Astrocyte (in vitro differentiated cells and primary cell): ENCODE measurements around the gene KCNAB3. TPM values are rescaled to one million over a fixed set of nuclear protein-coding genes. Genes with fewer than 3 reads are reported as not detected.

ENCODE experiments used
- DNase-seq: peaks from one replicate; pipeline ENCODE4 v3.0.0-alpha.2; 2010; ENCODE audit warnings: low read depth
- FAIRE-seq: peaks from 2 replicates; lab custom pipeline; 2011; peaks lifted over from hg19 to GRCh38; lab: Jason Lieb, UNC
- H2AFZ ChIP-seq: 2 replicates; pipeline ENCODE4 v1.6.0; 2012; ENCODE audit warnings: low read depth, low read length, inconsistent platforms
- H3K27ac ChIP-seq: 2 replicates; pipeline ENCODE4 v1.5.1; 2011; ENCODE audit warnings: low read depth, low read length, inconsistent platforms
- H3K27me3 ChIP-seq: 2 replicates; pipeline ENCODE4 v1.6.0; 2011; ENCODE audit warnings: low read length, inconsistent platforms; ENCODE audit not compliant: insufficient read depth
- H3K36me3 ChIP-seq: 2 replicates; pipeline ENCODE4 v1.5.1; 2011; ENCODE audit warnings: low read length, inconsistent platforms; ENCODE audit not compliant: insufficient read depth
- H3K4me1 ChIP-seq: 2 replicates; pipeline ENCODE4 v1.5.1; 2011; ENCODE audit warnings: low read length, inconsistent platforms; ENCODE audit not compliant: insufficient read depth
- H3K4me2 ChIP-seq: 2 replicates; pipeline ENCODE4 v1.6.0; 2012; ENCODE audit warnings: low read length, inconsistent platforms
- H3K4me3 ChIP-seq: 2 replicates; pipeline ENCODE4 v1.5.1; 2011; ENCODE audit warnings: low read depth, mild to moderate bottlenecking, low read length, inconsistent platforms; ENCODE audit not compliant: insufficient read depth
- H3K79me2 ChIP-seq: 2 replicates; pipeline ENCODE4 v1.6.0; 2012; ENCODE audit warnings: mild to moderate bottlenecking, low read length, inconsistent platforms; ENCODE audit not compliant: insufficient read depth
- H3K9ac ChIP-seq: 2 replicates; pipeline ENCODE4 v1.6.0; 2012; ENCODE audit warnings: mild to moderate bottlenecking, low read length, inconsistent platforms
- H3K9me3 ChIP-seq: 2 replicates; pipeline ENCODE4 v1.5.1; 2012; ENCODE audit warnings: low read depth, mild to moderate bottlenecking, low read length, inconsistent platforms; ENCODE audit not compliant: insufficient read depth
- H4K20me1 ChIP-seq: 2 replicates; pipeline ENCODE4 v1.6.0; 2012; ENCODE audit warnings: low read length, inconsistent platforms; ENCODE audit not compliant: insufficient read depth
- H3K27ac Mint-ChIP-seq: one replicate; pipeline ENCODE4 v1.8.0; 2021; ENCODE audit warnings: mild to moderate bottlenecking, mixed read lengths; ENCODE audit not compliant: unreplicated experiment
- H3K27me3 Mint-ChIP-seq: one replicate; pipeline ENCODE4 v1.8.0; 2021; ENCODE audit warnings: low read depth, mixed read lengths; ENCODE audit not compliant: unreplicated experiment
- H3K36me3 Mint-ChIP-seq: one replicate; pipeline ENCODE4 v1.8.0; 2021; ENCODE audit warnings: low read depth, mixed read lengths; ENCODE audit not compliant: unreplicated experiment
- H3K4me1 Mint-ChIP-seq: one replicate; pipeline ENCODE4 v1.8.0; 2021; ENCODE audit warnings: low read depth, mixed read lengths; ENCODE audit not compliant: unreplicated experiment
- H3K4me3 Mint-ChIP-seq: one replicate; pipeline ENCODE4 v1.8.0; 2021; ENCODE audit warnings: mild to moderate bottlenecking, moderate library complexity, mixed read lengths; ENCODE audit not compliant: unreplicated experiment
- H3K9me3 Mint-ChIP-seq: one replicate; pipeline ENCODE4 v1.8.0; 2021; ENCODE audit warnings: mild to moderate bottlenecking, mixed read lengths; ENCODE audit not compliant: unreplicated experiment
- EZH2 ChIP-seq: IDR thresholded peaks from 2 replicates; pipeline ENCODE4 v1.6.1; 2012; ENCODE audit warnings: mild to moderate bottlenecking, low read length, inconsistent platforms; ENCODE audit not compliant: insufficient read depth
- total RNA-seq: library from RNA; stranded (reverse); gene quantifications from 2 replicates; pipeline ENCODE4 v1.2.1, GENCODE V29; 2021
- TF ChIP-seq, protein P1 (sequence below): IDR thresholded peaks from 2 replicates; pipeline ENCODE4 v1.5.1; 2011; ENCODE audit warnings: low read depth, mild to moderate bottlenecking, inconsistent platforms, low read length, moderate library complexity; ENCODE audit not compliant: insufficient read depth

KCNAB3 gene
- total RNA-seq, 1 donor from 2014 or later: 1.4 TPM

DNA sequence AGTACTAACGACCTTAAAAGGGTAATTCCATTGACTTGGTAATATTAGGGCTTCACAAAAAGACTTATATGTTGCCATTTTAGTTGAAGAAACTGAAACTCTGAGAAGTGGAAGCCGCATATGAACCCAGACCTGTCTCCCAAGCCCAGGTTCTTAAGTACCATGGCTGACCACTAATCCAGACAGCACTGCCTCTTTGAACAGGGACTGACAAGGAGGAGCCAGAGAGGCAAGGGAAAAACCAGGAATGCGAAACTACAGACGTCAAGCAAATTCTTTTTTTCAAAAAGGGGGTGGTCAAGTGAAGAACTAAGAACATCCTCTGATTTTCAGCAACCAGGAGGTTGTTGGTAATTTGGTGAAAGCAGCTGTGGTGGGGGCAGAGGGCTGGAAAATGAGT is 56.6 kb downstream of the KCNAB3 start:
- no peaks in the 10 kb centered on the region for H3K4me1 ChIP-seq
- no peak overlapping the region for H3K4me3 ChIP-seq
- no peak overlapping the region for H3K4me2 ChIP-seq
- Mint-ChIP-seq H3K9me3 (no peaks in the 10 kb centered on the region), H3K4me3 (peak overlapping the region; percentile 18), H3K27me3 (no peaks in the 10 kb centered on the region), H3K27ac (peak overlapping the region; percentile 64), H3K4me1 (peaks cover 7% of the 10 kb centered on the region), H3K36me3 (peaks cover 15% of the 10 kb centered on the region)
- H3K27me3 ChIP-seq: no peaks in the 10 kb centered on the region
- TF ChIP-seq, protein P1, sequence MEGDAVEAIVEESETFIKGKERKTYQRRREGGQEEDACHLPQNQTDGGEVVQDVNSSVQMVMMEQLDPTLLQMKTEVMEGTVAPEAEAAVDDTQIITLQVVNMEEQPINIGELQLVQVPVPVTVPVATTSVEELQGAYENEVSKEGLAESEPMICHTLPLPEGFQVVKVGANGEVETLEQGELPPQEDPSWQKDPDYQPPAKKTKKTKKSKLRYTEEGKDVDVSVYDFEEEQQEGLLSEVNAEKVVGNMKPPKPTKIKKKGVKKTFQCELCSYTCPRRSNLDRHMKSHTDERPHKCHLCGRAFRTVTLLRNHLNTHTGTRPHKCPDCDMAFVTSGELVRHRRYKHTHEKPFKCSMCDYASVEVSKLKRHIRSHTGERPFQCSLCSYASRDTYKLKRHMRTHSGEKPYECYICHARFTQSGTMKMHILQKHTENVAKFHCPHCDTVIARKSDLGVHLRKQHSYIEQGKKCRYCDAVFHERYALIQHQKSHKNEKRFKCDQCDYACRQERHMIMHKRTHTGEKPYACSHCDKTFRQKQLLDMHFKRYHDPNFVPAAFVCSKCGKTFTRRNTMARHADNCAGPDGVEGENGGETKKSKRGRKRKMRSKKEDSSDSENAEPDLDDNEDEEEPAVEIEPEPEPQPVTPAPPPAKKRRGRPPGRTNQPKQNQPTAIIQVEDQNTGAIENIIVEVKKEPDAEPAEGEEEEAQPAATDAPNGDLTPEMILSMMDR: no peak
- TF ChIP-seq EZH2: no peak
- FAIRE-seq: no peak
- H3K9ac ChIP-seq: no peak overlapping the region
- DNase-seq: no peak
- H3K36me3 ChIP-seq: no peaks in the 10 kb centered on the region
- H3K79me2 ChIP-seq: no peaks in the 10 kb centered on the region
- H3K27ac ChIP-seq: no peak overlapping the region
- no peaks in the 10 kb centered on the region for H3K9me3 ChIP-seq
- H2AFZ ChIP-seq: no peak overlapping the region
- H4K20me1 ChIP-seq: no peaks in the 10 kb centered on the region

Other genes starting within 250 kb of the KCNAB3 start
- gene TP53, start 242.4 kb downstream of the KCNAB3 start, total RNA-seq: 94.4 and 100 TPM in 2 replicates
- 14.2 and 15.1 TPM in 2 replicates for gene WRAP53, start 241.4 kb downstream of the KCNAB3 start, total RNA-seq
- 7.0 and 7.6 TPM in 2 replicates for gene EFNB3, start 224.7 kb downstream of the KCNAB3 start, total RNA-seq
- gene DNAH2, start 212.1 kb downstream of the KCNAB3 start, total RNA-seq: 0.11 and 0.34 TPM in 2 replicates
- 50.4 and 54.1 TPM in 2 replicates for gene KDM6B, start 95.6 kb downstream of the KCNAB3 start, total RNA-seq
- 25.3 and 33.7 TPM in 2 replicates for gene TMEM88, start 74.8 kb downstream of the KCNAB3 start, total RNA-seq
- gene NAA38, start 72.3 kb downstream of the KCNAB3 start, total RNA-seq: 56.2 and 60.2 TPM in 2 replicates
- 19.5 and 21.1 TPM in 2 replicates for gene CYB5D1, start 71.9 kb downstream of the KCNAB3 start, total RNA-seq
- 109 and 111 TPM in 2 replicates for gene CHD3, start 41.1 kb downstream of the KCNAB3 start, total RNA-seq
- 0.54 and 1.1 TPM in 2 replicates for gene RNF227, start 13.6 kb downstream of the KCNAB3 start, total RNA-seq
- 184 and 188 TPM in 2 replicates for gene TRAPPC1, start 2.1 kb upstream of the KCNAB3 start, total RNA-seq
- 22.3 and 25.3 TPM in 2 replicates for gene CNTROB, start 2.4 kb upstream of the KCNAB3 start, total RNA-seq
- gene GUCY2D, start 72.8 kb upstream of the KCNAB3 start, total RNA-seq: not detected in 2 replicates
- gene ALOX15B, start 109.2 kb upstream of the KCNAB3 start, total RNA-seq: not detected in 2 replicates
- not detected in 2 replicates for gene ALOX12B, start 157.9 kb upstream of the KCNAB3 start, total RNA-seq
- gene ALOXE3, start 188.7 kb upstream of the KCNAB3 start, total RNA-seq: 0.17 and 0.82 TPM in 2 replicates
- gene HES7, start 194.2 kb upstream of the KCNAB3 start, total RNA-seq: 0.64 and 1.0 TPM in 2 replicates
- 17.0 and 18.1 TPM in 2 replicates for gene PER1, start 222.5 kb upstream of the KCNAB3 start, total RNA-seq
- 28.0 and 31.3 TPM in 2 replicates for gene VAMP2, start 233.1 kb upstream of the KCNAB3 start, total RNA-seq
- gene TMEM107, start 246.5 kb upstream of the KCNAB3 start, total RNA-seq: 9.4 and 10.1 TPM in 2 replicates